Right lung (tissue), 10 donors: ENCODE results near the gene JAM2. TPM values are rescaled to one million over a fixed set of nuclear protein-coding genes. Genes with fewer than 3 reads are reported as not detected.
"Not testable (repeated sequence)": the region's sequence is repeated elsewhere in the genome, so short reads cannot be mapped to it uniquely, and the experiment has no call there.

Source experiments
- DNase-seq, 2 donors: peaks; one replicate each; pipeline ENCODE4 v3.0.0-alpha.2; 2013
- long read RNA-seq, 8 donors: transcript quantifications; one replicate each; lab custom pipeline, GENCODE V29; 2026
- polyA plus RNA-seq, 5 donors: library from polyadenylated mRNA; unstranded; fragments of 120-200 nt; gene quantifications; one replicate each; pipeline versions ENCODE4 v1.2.1 to v1.2.3, GENCODE V29; 2013; ENCODE audit warnings: inconsistent platforms in 1 of 5, low replicate concordance in 1 of 5; ENCODE audit not compliant: insufficient read length in 5 of 5, insufficient read depth in 1 of 5

The JAM2 gene, protein sequence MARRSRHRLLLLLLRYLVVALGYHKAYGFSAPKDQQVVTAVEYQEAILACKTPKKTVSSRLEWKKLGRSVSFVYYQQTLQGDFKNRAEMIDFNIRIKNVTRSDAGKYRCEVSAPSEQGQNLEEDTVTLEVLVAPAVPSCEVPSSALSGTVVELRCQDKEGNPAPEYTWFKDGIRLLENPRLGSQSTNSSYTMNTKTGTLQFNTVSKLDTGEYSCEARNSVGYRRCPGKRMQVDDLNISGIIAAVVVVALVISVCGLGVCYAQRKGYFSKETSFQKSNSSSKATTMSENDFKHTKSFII
- 10 to 100 TPM; 30.5 to 42.8 (median 38.6) TPM for polyA plus RNA-seq
- long read RNA-seq, donor 1, partial matches to known transcripts = 5 of 24 reads
- long read RNA-seq, donor 1, other reads (novel, unspliced or antisense) = 14 of 24 reads
- long read RNA-seq, donor 2, partial matches to known transcripts = 0 of 27 reads
- long read RNA-seq, donor 2, other reads (novel, unspliced or antisense) = 26 of 27 reads
- long read RNA-seq, donor 3, full-length matches to known transcripts = 2 of 1,050 reads
- long read RNA-seq, donor 3, partial matches to known transcripts = 529 of 1,050 reads
- long read RNA-seq, donor 3, other reads (novel, unspliced or antisense) = 519 of 1,050 reads
- long read RNA-seq, donor 4, partial matches to known transcripts = 323 of 720 reads
- long read RNA-seq, donor 4, other reads (novel, unspliced or antisense) = 393 of 720 reads
- long read RNA-seq, donor 5, partial matches to known transcripts = 879 of 1,238 reads
- long read RNA-seq, donor 5, other reads (novel, unspliced or antisense) = 357 of 1,238 reads
- long read RNA-seq, donor 6, partial matches to known transcripts = 363 of 870 reads
- long read RNA-seq, donor 6, other reads (novel, unspliced or antisense) = 506 of 870 reads
- long read RNA-seq, donor 7, partial matches to known transcripts = 0 of 6 reads
- long read RNA-seq, donor 7, other reads (novel, unspliced or antisense) = 5 of 6 reads
- long read RNA-seq, donor 8, partial matches to known transcripts = 0 of 1 reads
- long read RNA-seq, donor 8, other reads (novel, unspliced or antisense) = 0 of 1 reads

DNA sequence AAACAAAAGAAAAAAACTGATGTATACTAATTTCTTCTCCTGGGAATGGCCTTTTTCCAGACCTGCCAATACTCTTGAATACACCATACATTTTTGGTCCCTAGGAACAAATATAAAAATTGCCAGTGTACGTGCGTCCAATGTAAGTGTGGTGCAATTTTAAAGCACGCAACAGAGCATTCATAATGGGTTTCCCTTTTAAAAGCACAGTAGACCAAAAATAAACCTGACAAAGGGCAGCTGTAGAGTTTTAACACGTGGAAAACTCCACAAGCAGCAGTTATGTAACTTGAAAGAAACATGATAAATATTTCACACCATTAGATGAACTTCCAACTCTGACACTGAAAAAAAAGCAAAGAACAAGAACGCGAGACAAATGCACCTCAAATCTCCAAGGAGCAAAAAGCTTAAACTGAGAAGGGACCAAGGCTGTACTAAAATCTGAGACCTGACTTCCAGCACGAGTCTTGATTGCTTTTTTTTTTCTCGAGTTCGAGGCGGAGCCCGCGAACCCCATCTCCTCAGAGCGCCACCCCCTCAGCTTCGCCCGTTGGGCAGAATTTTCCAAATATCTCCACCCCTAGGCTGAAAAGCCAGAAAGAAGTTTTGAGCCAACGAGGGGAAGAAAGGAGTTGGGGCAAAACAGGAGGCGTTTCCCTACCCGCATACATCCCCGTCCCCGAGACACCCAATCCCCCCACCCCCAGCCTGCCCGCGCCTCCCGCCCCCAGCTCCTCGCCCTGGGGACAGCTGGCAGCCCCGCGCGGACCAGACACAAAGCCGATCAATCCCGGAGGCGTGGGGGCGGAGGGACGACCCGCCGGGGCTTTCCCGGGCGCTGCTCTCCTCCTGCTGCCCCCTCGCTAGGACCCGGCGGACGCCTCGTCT is at the start of gene JAM2:
JAM2 (plus strand) TSS at position 599 of the 891 bp plus-strand sequence. CDS start 564 bp downstream, outside the sequence.
- DNase-seq = peak; percentile 40 to 47

DNA sequence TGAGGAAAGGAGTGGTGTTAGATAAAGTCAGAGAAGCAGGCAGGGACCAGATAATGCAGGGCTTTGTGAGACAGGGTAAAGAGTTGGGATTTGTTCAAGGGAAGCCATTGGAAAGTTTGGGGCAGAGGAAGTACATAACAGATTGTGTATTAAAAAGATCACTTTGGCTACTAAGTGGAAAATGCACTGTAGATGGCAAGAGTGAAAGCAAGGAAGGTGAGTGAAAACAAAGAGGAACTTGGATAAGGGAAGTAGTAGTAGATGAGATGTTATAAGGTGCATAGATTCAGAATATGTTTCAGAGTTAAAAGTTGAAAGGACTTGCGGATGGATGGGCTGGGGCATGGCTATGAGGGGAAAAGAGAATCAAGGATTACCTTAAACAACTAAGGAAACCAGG is 49.2 kb upstream of the JAM2 start:
- no peak for DNase-seq

DNA sequence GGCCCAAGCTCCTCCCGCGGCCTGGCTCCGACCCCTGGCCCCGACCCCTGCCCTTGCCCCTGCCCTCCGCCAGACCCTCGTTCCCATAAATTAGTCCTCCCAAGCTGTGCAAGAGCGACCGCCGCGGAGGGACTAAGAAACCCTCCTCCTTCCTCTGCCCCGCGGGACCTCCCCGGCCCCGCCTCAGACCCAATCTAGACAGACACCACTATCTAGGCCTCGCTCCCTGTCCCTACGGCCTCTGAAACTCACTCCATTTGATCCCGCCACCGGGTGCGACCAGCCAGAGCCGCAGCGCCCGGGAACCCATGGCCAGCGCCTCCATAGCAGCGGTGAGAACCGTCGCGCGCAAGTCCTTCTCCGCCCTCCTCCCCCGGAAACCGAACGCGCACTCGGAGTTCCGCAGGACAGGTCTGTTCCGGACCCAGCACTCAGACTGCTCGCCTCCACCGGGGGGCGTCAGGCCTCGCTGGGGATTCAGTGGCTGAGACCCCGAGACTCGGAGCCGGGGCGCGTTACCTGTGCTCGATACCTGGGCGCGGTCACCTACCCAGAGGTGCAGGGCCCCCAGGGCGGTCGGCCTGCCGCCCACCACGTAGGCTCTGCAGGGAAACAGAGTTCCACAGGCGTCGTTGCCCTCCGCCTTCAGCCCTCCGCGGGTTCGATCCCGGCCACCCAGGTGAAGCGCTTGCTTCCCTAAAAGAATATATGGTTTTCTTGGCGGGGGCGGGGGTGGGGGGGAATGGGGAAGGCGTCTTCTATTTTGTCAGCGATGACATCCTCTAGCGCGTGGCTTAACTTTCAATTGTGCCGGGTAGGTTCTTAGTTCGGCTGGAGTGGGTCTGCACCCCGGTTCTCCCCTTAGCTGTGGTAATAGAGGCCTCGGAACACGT is 31.7 kb upstream of the JAM2 start, which contains the start of gene MRPL39:
MRPL39 (minus strand) TSS at position 331 of the 893 bp plus-strand sequence; CDS start at position 325, 6 bp downstream.
- DNase-seq = peak; percentile 86 to 87

DNA sequence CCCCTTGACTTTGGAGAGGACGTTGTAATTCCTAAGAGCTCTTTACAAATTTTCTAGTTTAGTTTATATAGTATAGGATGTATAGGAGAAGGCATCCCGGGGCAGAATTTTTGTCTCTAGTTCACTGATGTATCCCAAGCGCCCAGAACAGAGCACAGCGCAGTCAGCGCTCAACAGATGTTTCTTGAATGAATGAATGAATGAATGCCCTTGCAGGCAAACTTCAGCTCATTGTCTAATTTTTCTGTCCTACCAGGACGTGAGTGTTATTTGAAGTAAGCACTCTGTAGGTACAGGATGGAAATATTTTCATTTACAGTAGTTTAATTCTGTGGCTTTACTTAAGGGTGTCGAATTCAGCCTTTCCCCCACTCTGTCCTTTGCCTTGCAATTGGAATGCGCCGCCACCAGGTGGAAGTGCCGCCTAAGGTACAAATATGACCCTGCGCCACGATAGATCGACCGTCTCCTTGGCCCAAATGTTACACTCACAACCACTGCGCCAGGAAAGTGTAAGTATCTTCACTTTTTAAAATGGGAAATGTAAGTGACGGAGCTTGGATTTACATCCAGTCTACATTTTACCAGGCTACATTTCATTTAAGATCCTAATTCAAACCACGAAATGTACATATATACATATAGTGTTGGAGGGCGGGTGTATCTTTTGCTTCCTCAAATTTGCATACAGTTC is 30.9 kb upstream of the JAM2 start:
- peak; percentile 73 to 77 for DNase-seq

DNA sequence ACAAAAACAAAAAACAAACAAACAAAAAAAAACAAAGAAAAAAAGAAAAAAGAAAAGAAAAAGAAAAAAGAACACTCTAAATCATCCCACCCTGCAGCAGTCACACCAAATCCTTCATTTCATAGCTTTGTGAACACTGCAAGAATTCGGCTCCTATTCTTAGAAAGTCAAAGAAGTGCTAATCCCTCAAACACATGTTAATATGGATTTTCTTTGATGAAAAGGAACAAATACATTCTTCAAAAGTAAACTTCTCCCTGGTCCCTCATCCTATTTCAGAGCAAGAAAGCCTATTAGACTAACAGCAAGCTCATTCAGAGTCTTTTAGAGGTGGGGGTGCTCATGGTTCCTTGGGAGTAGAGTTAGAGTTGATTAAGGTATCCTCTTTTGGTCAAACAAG is 24.6 kb upstream of the JAM2 start:
- no peak for DNase-seq

DNA sequence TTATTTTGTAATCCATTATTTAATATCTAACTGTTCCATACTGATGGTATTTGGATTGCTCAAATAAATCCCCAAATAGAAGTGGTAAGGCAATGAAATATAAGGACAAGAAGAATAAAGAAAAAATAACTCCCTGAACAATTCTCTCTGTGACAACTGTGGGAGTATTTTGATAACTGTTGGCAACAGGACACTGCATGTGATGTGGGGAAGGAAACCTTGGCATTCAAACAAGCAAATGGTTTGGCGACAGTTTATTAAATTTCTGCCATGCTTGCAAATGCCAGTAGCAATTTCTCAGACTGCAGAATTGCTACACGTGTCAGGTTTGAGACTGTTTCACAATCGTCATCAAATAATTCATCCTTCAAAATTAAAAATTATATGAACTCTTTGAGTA is 23.2 kb upstream of the JAM2 start:
- DNase-seq = no peak

DNA sequence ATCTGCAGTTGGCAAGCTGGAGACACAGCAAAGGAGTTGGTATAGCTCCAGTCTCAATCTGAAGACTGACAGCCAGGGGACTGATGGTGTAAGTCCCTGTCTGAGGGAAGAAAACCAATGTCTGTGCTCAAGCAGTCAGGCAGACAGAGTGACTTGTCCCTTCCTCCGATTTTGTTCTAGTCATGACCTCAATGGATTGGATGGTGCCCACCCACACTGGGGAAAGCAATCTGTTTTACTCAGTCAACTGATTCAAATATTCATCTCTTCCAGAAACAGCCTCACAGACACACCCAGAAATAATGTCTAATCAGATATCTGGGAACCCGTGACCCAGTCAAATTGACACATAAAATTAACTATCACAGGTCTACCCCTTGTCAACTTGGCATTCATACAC is 19.9 kb upstream of the JAM2 start:
- DNase-seq = no peak

DNA sequence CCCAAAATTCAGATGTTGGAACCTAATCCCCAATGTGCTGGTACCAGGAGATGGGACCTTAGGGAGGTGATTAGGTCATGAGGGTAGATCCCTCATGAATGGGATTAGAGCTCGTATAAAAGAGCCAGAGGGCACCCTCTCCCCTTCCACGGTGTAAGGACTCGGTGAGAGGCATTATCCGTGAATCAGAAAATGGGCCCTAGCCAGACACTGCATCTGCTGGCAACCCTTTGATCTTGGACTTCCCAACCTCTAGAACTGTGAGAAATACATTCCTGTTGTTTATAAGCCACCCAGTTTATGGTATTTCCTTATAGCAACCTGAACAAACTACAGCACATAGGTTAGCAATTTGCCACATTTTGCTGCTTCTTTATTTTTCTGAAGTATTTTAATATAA is 14.5 kb upstream of the JAM2 start:
- no peak for DNase-seq

DNA sequence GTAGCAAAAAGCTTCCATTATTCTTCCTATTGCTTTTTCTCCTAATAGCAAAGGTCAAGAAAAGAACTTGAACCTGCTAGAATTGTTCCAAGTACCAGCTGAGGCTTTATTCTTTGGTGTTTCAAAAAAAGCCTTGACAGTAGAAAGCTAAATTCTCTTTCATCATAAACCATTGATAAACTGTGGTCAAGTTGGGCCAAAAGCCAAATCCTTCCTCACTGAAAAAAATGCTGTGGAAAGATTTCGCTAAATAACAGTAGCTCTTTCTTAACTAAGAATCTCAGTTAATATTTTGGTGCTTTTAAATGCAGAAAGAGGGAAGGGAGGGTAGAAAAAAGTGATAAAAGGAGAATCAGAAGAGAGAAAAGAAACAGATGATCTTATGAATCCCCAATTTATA is 14.0 kb upstream of the JAM2 start:
- DNase-seq = no peak

DNA sequence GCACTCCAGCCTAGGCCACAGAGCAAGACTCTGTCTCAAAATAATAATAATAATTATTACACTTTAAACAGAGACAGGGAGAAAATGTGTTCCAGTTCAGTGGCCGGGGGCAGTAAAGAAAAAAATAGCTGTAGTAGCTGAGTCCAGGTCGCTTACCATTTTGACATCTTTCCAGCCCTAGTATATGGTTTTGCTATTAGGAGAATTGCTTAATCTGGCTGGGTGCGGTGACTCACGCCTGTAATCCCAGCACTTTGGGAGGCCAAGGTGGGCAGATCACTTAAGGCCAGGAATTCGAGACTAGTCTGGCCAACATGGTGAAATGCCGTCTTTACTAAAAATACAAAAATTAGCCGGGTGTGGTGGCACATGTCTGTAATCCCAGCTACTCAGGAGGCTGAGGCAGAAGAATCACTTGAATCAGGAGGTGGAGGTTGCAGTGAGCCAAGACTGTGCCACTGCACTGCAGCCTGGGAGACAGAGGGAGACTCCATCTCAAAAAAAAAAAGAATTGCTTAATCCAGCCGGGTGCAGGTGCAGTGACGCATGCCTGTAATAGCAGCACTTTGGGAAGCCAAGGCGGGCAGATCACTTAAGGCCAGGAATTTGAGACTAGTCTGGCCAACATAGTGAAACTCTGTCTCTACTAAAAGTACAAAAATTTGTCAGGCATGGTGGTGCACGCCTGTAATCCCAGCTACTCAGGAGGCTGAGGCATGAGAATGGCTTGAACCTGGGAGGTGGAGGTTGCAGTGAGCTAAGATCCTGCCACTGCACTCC is 13.1 kb upstream of the JAM2 start:
- not testable (repeated sequence) for DNase-seq

DNA sequence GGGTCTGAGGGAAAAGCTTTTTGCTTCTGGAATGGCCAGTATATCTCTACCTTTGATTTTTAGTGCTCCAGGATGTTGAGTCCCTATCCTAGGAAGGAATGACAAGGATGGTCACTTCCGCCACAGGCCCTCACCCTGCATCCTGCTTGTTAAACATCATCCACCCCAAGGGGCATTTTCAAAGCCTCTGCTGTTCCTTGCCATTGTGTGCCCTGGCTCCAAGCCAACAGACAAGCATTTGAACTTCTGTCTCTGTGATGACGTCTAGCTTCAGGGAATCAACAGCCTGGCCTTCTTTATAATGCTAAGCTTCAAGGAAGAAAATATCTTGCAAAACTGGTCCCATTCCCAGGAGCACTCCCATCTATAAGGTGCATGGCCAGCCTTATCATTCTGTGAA is 12.3 kb upstream of the JAM2 start:
- DNase-seq = no peak

DNA sequence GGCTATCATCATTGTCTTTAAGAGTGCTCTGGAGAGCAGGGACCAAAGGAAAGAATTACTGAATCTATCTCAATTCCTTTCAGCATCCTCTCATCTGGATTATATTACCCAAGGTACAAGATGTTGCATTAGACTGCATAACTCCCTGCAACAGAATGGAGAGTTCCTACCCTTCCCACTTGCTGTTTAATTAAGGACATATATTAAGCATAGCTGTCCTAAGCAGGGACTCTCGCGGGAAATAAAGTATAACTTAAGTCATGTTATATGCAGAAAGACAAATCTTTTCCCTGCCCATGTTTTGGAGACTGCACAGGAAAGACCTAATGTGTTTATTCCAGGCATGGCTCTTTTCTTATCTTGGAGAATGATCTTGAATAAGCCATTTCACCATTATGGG is 6.8 kb upstream of the JAM2 start:
- no peak for DNase-seq

DNA sequence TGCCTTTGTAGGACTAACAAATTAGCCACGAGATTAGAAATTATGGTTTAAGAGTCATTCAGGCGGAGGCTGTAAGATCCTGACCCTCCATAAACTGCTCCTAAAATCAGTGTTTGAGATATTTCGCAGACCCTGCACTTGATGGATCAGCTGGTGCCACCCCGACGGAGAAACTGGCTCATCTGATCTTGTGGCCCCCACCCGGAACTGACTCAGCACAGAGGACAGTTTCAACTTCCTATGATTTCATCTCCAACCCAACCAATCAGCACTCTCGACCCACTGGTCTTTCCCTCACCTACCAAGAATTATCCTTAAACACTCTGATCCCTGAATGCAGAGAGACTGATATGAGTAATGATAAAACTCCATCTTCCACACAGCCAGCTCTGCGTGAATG is 3.7 kb upstream of the JAM2 start:
- DNase-seq = no peak

DNA sequence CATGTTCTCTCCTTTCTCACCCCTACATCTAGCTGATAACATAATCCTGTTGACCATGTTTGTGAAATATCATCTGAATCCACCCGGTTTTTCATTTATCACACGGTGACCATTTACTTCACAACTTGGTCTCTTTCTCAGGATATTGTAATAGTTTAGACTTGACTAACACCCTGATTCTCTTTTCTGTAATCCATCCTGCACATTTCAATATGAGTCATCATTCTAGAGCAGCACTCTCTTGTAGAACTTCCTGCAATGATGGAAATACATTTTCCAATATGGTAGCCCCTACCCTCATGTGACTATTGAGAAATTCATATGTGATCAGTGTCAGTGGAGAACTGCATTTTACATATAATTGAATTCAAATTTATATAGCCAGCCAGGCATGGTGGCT is 2.3 kb upstream of the JAM2 start:
- no peak for DNase-seq

DNA sequence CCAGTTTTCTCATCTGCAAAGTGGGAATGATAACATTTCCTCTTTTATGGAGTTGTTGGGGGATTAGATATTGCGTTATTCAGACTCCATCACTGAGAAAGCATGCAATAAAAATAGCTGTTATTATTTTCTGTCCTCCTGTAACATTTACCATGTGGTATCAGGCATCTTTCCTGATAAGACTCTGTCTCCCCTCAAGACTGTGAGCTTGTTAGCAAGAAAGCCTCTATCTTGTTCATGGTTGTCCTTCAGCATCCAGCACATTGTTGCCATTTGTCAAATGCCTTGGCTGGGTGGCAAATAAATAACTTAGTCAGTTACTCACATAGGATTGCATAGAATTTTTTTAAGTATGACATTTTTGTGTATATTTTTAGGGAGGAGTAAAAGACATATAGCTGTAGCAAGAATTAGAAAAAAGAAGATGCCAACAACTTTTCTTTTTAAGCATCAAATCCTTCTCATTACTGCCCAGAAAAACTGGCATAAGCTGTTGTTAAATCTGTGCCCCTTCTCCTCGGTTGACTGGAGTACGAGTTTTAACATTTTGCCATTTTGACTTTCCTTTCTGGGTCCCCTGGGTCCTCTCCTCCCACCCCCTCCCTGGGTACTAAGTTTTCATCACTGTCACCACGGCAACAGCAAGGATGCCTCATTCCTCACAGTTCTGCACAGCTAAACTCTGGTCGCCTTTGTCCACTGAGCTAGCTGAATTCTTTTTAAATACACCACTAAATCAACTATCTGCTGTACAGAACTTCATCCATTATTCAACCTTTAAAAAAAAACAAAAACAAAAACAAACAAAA is 1.0 kb upstream of the JAM2 start:
- no peak for DNase-seq

DNA sequence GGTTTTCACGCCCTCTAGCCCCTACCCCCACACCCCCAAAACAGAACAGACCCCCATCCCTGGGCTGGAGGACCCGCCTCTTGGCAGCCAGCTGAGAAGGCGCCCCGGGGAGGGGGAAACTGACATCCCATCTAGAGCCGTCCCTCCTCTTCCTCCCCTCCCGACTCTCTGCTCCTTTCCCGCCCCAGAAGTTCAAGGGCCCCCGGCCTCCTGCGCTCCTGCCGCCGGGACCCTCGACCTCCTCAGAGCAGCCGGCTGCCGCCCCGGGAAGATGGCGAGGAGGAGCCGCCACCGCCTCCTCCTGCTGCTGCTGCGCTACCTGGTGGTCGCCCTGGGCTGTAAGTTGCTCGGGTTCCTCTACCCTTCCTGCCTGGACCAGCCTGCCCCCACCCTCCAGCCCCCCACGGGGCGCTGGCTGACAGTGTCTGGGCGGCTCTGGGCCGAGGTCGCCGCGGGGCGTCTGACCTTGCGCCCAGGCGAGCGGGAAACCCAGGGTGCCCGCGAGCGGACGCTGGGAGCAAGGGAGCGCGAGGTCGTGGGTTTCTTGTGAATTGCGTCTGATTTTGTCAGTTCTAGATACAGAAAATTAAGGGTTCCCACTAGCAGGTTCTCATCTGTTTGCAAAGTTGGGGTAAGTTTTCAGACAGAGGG is 618 bp downstream of the JAM2 start:
- peak; percentile 36 to 45 for DNase-seq
